LNCAP (cell line): ENCODE data around the gene GJB3.

ENCODE experiments used
- CTCF ChIP-seq: fragments of 450-650 bp; IDR thresholded peaks from 2 replicates; pipeline ENCODE4 v1.5.1; 2017; ENCODE audit warnings: mild to moderate bottlenecking

GJB3 gene

GRCh38 chr1:34781071-34781843 is at the start of gene GJB3:
GJB3 (plus strand) TSS chr1:34781214; CDS start chr1:34784763, 3,549 bp downstream.
- TF ChIP-seq CTCF: no peak

GRCh38 chr1:34736692-34737091 is 44.3 kb upstream of the GJB3 start:
- TF ChIP-seq CTCF: no peak

- no peak for TF ChIP-seq CTCF
Observed at GRCh38 chr1:34739613-34740012, 41.4 kb upstream of the GJB3 start.

- TF ChIP-seq CTCF: no peak
Observed at GRCh38 chr1:34740161-34740868, 40.7 kb upstream of the GJB3 start.

- TF ChIP-seq CTCF: peak; percentile 98
Observed at GRCh38 chr1:34742667-34743270, 38.2 kb upstream of the GJB3 start.

GRCh38 chr1:34743775-34744174 is 37.2 kb upstream of the GJB3 start:
- no peak for TF ChIP-seq CTCF

GRCh38 chr1:34744851-34745250 is 36.2 kb upstream of the GJB3 start:
- no peak for TF ChIP-seq CTCF
